H1 (cell line): ENCODE data around the gene SBF2. TPM values are rescaled to one million over a fixed set of nuclear protein-coding genes. Genes with fewer than 3 reads are reported as not detected.

ENCODE experiments used
- CTCF ChIA-PET: fragments of 300-600 bp; sonication (Branson Sonifier 250); formaldehyde crosslinking; loops from one replicate; lab custom pipeline; 2021; ENCODE audit not compliant: partially characterized antibody; lab: Charles Lee
- POLR2A ChIA-PET: fragments of 300-600 bp; sonication (Branson Sonifier 250); formaldehyde crosslinking; loops from one replicate; lab custom pipeline; 2021; ENCODE audit warnings: inconsistent platforms; ENCODE audit not compliant: partially characterized antibody; lab: Charles Lee
- DNase-seq, 2 experiments: peaks; one replicate each; pipeline versions ENCODE4 v3.0.0 to v3.0.0-alpha.2; 2010 to 2022; ENCODE audit warnings: low spot score in 2 of 2, low read depth in 1 of 2, mixed read lengths in 1 of 2
- FAIRE-seq: peaks from 2 replicates; lab custom pipeline; 2011; peaks lifted over from hg19 to GRCh38; lab: Jason Lieb, UNC
- H2AFZ ChIP-seq: 2 replicates; pipeline ENCODE4 v1.8.1; 2012; ENCODE audit warnings: low read length, inconsistent platforms
- H2AK5ac ChIP-seq: 2 replicates; pipeline ENCODE4 v1.6.1; 2013; ENCODE audit warnings: low read depth, low read length
- H2BK120ac ChIP-seq: replicated peaks from 2 replicates; pipeline ENCODE3; 2013; ENCODE audit warnings: low read depth, low read length, inconsistent platforms
- H2BK12ac ChIP-seq: 2 replicates; pipeline ENCODE4 v1.6.1; 2013; ENCODE audit warnings: low read depth, low read length
- H2BK15ac ChIP-seq: 2 replicates; pipeline ENCODE4 v1.6.1; 2013; ENCODE audit warnings: low read length
- H2BK20ac ChIP-seq: 2 replicates; pipeline ENCODE4 v1.6.1; 2013; ENCODE audit warnings: low read length
- H2BK5ac ChIP-seq: 2 replicates; pipeline ENCODE4 v1.6.1; 2013; ENCODE audit warnings: low read depth, low read length
- H3K14ac ChIP-seq: 2 replicates; pipeline ENCODE4 v1.6.1; 2013; ENCODE audit warnings: inconsistent platforms; ENCODE audit not compliant: insufficient read length
- H3K18ac ChIP-seq: 2 replicates; pipeline ENCODE4 v1.6.1; 2013; ENCODE audit warnings: low read length; ENCODE audit errors: extremely low read depth
- H3K23ac ChIP-seq: 2 replicates; pipeline ENCODE4 v1.6.1; 2013; ENCODE audit warnings: inconsistent platforms; ENCODE audit not compliant: insufficient read length
- H3K23me2 ChIP-seq: 2 replicates; pipeline ENCODE4 v1.6.1; 2013; ENCODE audit warnings: low read depth, low read length
- H3K27ac ChIP-seq: 2 replicates; pipeline ENCODE4 v1.6.1; 2011; ENCODE audit warnings: low read depth, low read length, inconsistent platforms
- H3K27me3 ChIP-seq, 4 experiments: replicated peaks in 1 of 4; 1 replicate in 1 of 4; 2 replicates in 3 of 4; pipeline versions ENCODE4 v1.6.1 to v1.8.1; 2011 to 2013; ENCODE audit warnings: low read length in 3 of 4, mild to moderate bottlenecking in 3 of 4, inconsistent platforms in 2 of 4, mixed read lengths in 2 of 4, moderate library complexity in 1 of 4; ENCODE audit not compliant: control insufficient read depth in 3 of 4, insufficient read depth in 3 of 4; ENCODE audit errors: extremely low read depth in 1 of 4
- H3K36me3 ChIP-seq, 4 experiments: 2 replicates each; pipeline versions ENCODE4 v1.6.1 to v1.8.1; 2011 to 2013; ENCODE audit warnings: mild to moderate bottlenecking in 4 of 4, low read length in 3 of 4, moderate library complexity in 2 of 4, control low read depth in 1 of 4, inconsistent platforms in 1 of 4; ENCODE audit not compliant: insufficient read depth in 4 of 4, control insufficient read depth in 2 of 4
- H3K4ac ChIP-seq: replicated peaks from 2 replicates; pipeline ENCODE3; 2013; ENCODE audit warnings: low read length, low read depth, mixed read lengths, inconsistent platforms; ENCODE audit not compliant: insufficient read length
- H3K4me1 ChIP-seq, 4 experiments: replicated peaks in 1 of 4; 1 replicate in 1 of 4; 2 replicates in 3 of 4; pipeline versions ENCODE4 v1.6.1 to v1.8.1; 2011 to 2013; ENCODE audit warnings: low read length in 3 of 4, inconsistent platforms in 2 of 4, mixed read lengths in 1 of 4; ENCODE audit not compliant: insufficient read depth in 4 of 4, control insufficient read depth in 3 of 4
- H3K4me2 ChIP-seq, 2 experiments: 2 replicates each; pipeline versions ENCODE4 v1.6.1 to v1.8.1; 2011 to 2013; ENCODE audit warnings: low read depth in 2 of 2, low read length in 2 of 2, control low read depth in 1 of 2, inconsistent platforms in 1 of 2, mild to moderate bottlenecking in 1 of 2; ENCODE audit not compliant: insufficient read depth in 1 of 2
- H3K4me3 ChIP-seq, 4 experiments: fragments of 200-600, 300-600 bp in 1 of 4; sonication (generic), shearing (Covaris generic), sonication (Bioruptor Twin) in 1 of 4; 2 replicates each; pipeline versions ENCODE4 v1.5.1 to v1.8.1; 2011 to 2016; ENCODE audit warnings: low read length in 4 of 4, low read depth in 3 of 4, control low read depth in 2 of 4, inconsistent platforms in 2 of 4, mild to moderate bottlenecking in 2 of 4, mixed read lengths in 1 of 4, moderate library complexity in 1 of 4; ENCODE audit not compliant: insufficient read depth in 2 of 4; ENCODE audit errors: extremely low read depth in 1 of 4
- H3K56ac ChIP-seq: replicated peaks from 2 replicates; pipeline ENCODE3; 2013; ENCODE audit warnings: low read depth, mild to moderate bottlenecking, mixed read lengths, low read length, inconsistent platforms; ENCODE audit not compliant: insufficient read length
- H3K79me1 ChIP-seq: 2 replicates; pipeline ENCODE4 v1.6.1; 2013; ENCODE audit warnings: low read depth, low read length, control low read depth
- H3K79me2 ChIP-seq, 2 experiments: 2 replicates each; pipeline versions ENCODE4 v1.6.1 to v1.8.1; 2012 to 2013; ENCODE audit warnings: low read length in 2 of 2, mild to moderate bottlenecking in 2 of 2, inconsistent platforms in 1 of 2; ENCODE audit not compliant: insufficient read depth in 2 of 2, control insufficient read depth in 1 of 2
- H3K9ac ChIP-seq, 4 experiments: replicated peaks in 1 of 4; 1 replicate in 1 of 4; 2 replicates in 3 of 4; pipeline versions ENCODE4 v1.6.1 to v1.8.1; 2011 to 2013; ENCODE audit warnings: low read depth in 3 of 4, low read length in 3 of 4, control low read depth in 2 of 4, mild to moderate bottlenecking in 2 of 4, moderate library complexity in 2 of 4, inconsistent platforms in 1 of 4; ENCODE audit errors: extremely low read depth in 1 of 4
- H3K9me3 ChIP-seq, 2 experiments: 2 replicates each; pipeline versions ENCODE4 v1.6.1 to v1.8.1; 2012 to 2013; ENCODE audit warnings: mild to moderate bottlenecking in 2 of 2, moderate library complexity in 2 of 2, control low read depth in 1 of 2, inconsistent platforms in 1 of 2, low read depth in 1 of 2, low read length in 1 of 2, mixed read lengths in 1 of 2; ENCODE audit not compliant: insufficient read depth in 2 of 2
- H4K20me1 ChIP-seq, 2 experiments: replicated peaks in 1 of 2; 2 replicates each; pipeline versions ENCODE3 to v1.8.1; 2011 to 2013; ENCODE audit warnings: inconsistent platforms in 2 of 2, low read length in 2 of 2, mild to moderate bottlenecking in 1 of 2; ENCODE audit not compliant: insufficient read depth in 2 of 2, control insufficient read depth in 1 of 2
- H4K5ac ChIP-seq: 2 replicates; pipeline ENCODE4 v1.6.1; 2013; ENCODE audit warnings: low read length, low read depth, mixed read lengths, inconsistent platforms; ENCODE audit not compliant: insufficient read length
- H4K8ac ChIP-seq: 2 replicates; pipeline ENCODE4 v1.8.0; 2013; ENCODE audit warnings: mild to moderate bottlenecking, moderate library complexity, low read length, inconsistent platforms; ENCODE audit not compliant: insufficient read depth; ENCODE audit errors: extremely low read depth
- H4K91ac ChIP-seq: replicated peaks from 2 replicates; pipeline ENCODE3; 2013; ENCODE audit warnings: low read length, mixed read lengths, inconsistent platforms; ENCODE audit not compliant: insufficient read length
- ATF2 ChIP-seq: IDR thresholded peaks from 2 replicates; pipeline ENCODE4 v1.6.1; 2012; ENCODE audit warnings: low read length, inconsistent platforms
- BRCA1 ChIP-seq: IDR thresholded peaks from 2 replicates; pipeline ENCODE4 v1.6.1; 2012; ENCODE audit warnings: low read depth, low read length, improper control_type of control experiment
- CHD1 ChIP-seq: IDR thresholded peaks from 2 replicates; pipeline ENCODE4 v1.6.1; 2012; ENCODE audit warnings: low read depth, low read length, improper control_type of control experiment
- E2F6 ChIP-seq: IDR thresholded peaks from 2 replicates; pipeline ENCODE4 v1.6.1; 2012; ENCODE audit warnings: inconsistent platforms
- JUND ChIP-seq: IDR thresholded peaks from 2 replicates; pipeline ENCODE4 v1.6.1; 2011; ENCODE audit warnings: mild to moderate bottlenecking, improper control_type of control experiment, low read length
- KDM1A ChIP-seq: fragments of 200-600, 300-600 bp; sonication (generic); IDR thresholded peaks from 2 replicates; pipeline ENCODE4 v1.7.1; 2016; ENCODE audit warnings: mild to moderate bottlenecking, low read length, borderline replicate concordance
- MAFK ChIP-seq: IDR thresholded peaks from 2 replicates; pipeline ENCODE4 v1.6.1; 2012; ENCODE audit warnings: low read depth, mild to moderate bottlenecking, improper control_type of control experiment, low read length
- PHF8 ChIP-seq: fragments of 200-600 bp; sonication (generic); conservative IDR thresholded peaks from 2 replicates; pipeline ENCODE4 v1.7.1; 2012; ENCODE audit warnings: low read depth, mild to moderate bottlenecking, inconsistent platforms, low read length, moderate library complexity
- POU5F1 ChIP-seq: IDR thresholded peaks from 2 replicates; pipeline ENCODE4 v1.6.1; 2011; ENCODE audit warnings: low read depth, mild to moderate bottlenecking, low read length, moderate library complexity
- RFX5 ChIP-seq: IDR thresholded peaks from 2 replicates; pipeline ENCODE4 v1.6.1; 2011; ENCODE audit warnings: low read depth, low read length, improper control_type of control experiment, borderline replicate concordance
- SP1 ChIP-seq: IDR thresholded peaks from 2 replicates; pipeline ENCODE4 v1.6.1; 2011; ENCODE audit warnings: low read depth, low read length
- SP4 ChIP-seq: IDR thresholded peaks from 2 replicates; pipeline ENCODE4 v1.6.1; 2012; ENCODE audit warnings: low read length, inconsistent platforms
- WGBS, 2 experiments: shearing (Covaris generic) in 1 of 2; methylation state at CpG; one replicate each; pipeline versions ENCODE4 v1.1.6 to v1.1.7; 2013 to 2015; ENCODE audit warnings: low lambda C conversion rate in 2 of 2, mixed read lengths in 2 of 2, inconsistent platforms in 1 of 2, low coverage in 1 of 2, missing lambda C conversion rate in 1 of 2; ENCODE audit not compliant: insufficient replicate concordance in 2 of 2, insufficient coverage in 1 of 2, insufficient read length in 1 of 2; ENCODE audit errors: extremely low coverage in 1 of 2, missing lambda C conversion rate in 1 of 2; 5-methylcytosine and 5-hydroxymethylcytosine counted together
- polyA plus RNA-seq, 7 experiments: library from polyadenylated mRNA; depleted of rRNA in 3 of 7; stranded (reverse) in 5 of 7; unstranded in 2 of 7; fragments of >200 nt in 5 of 7; fragments of 200-250 nt in 2 of 7; gene quantifications; 1 replicate in 5 of 7; 2 replicates in 1 of 7; 4 replicates in 1 of 7; pipeline versions ENCODE4 v1.2.1 to v1.2.3, GENCODE V29; 2011 to 2013; ENCODE audit warnings: missing spikeins in 2 of 7, mixed read lengths in 2 of 7
- total RNA-seq: library from RNA; stranded (reverse); fragmentation: NEBNext Ultra II Directional; extraction: Animal tissue kit (Norgen Biotek cat#: 25700); gene quantifications from 2 replicates; pipeline ENCODE4 v1.2.1, GENCODE V29; 2021

The SBF2 gene
- total and polyA plus RNA-seq, 2 of the 8 experiments (the other 6 are each of a cell fraction or from before 2014, with no cell fraction given), result 36.7 to 50.5 TPM

GRCh38 chr11:10117709-10118351 is 176.2 kb downstream of the SBF2 start:
- no peak overlapping the region for H4K91ac ChIP-seq
- H2BK15ac ChIP-seq, result no peak overlapping the region
- no peaks in the 10 kb centered on the region for H3K27me3 ChIP-seq
- H3K23ac ChIP-seq, result no peak overlapping the region
- no peak overlapping the region for H2BK120ac ChIP-seq
- H3K4me3 ChIP-seq, result no peak overlapping the region
- H3K4me2 ChIP-seq, result no peak overlapping the region
- no peak overlapping the region for H2BK20ac ChIP-seq
- H3K79me2 ChIP-seq, result no peaks in the 10 kb centered on the region; a peak in 1 of 4 replicates
- H3K56ac ChIP-seq, result no peak overlapping the region
- H2AFZ ChIP-seq, result no peak overlapping the region
- no peak overlapping the region for H3K4ac ChIP-seq
- H3K79me1 ChIP-seq, result no peaks in the 10 kb centered on the region
- 88% methylated on average over 3 of the region's 3 CpGs; no CpG with 5 or more reads in 1 of the 2 experiments for WGBS, 2 experiments
- no peaks in the 10 kb centered on the region; a peak in 1 of 8 replicates for H3K36me3 ChIP-seq
- H3K4me1 ChIP-seq, result no peaks in the 10 kb centered on the region
- no peaks in the 10 kb centered on the region for H3K23me2 ChIP-seq
- ChIA-PET CTCF (interaction anchor here (0.6 kb wide), 1 partner anchor 247 kb away, joined by 4 read pairs; no protein-coding TSS in a partner anchor), POLR2A (no interaction called here)
- DNase-seq (no peak), FAIRE-seq (peak; percentile 7)
- H2BK12ac ChIP-seq, result no peak overlapping the region
- no peak overlapping the region for H3K9ac ChIP-seq
- no peak overlapping the region for H2AK5ac ChIP-seq
- H3K18ac ChIP-seq, result no peak overlapping the region
- H3K9me3 ChIP-seq, result no peaks in the 10 kb centered on the region
- no peak overlapping the region for H3K27ac ChIP-seq
- H4K20me1 ChIP-seq, result no peaks in the 10 kb centered on the region
- H4K5ac ChIP-seq, result no peak overlapping the region
- H2BK5ac ChIP-seq, result no peak overlapping the region
- no peak overlapping the region for H4K8ac ChIP-seq
- H3K14ac ChIP-seq, result no peak overlapping the region
- TF ChIP-seq POU5F1, result no peak
- no peak for TF ChIP-seq SP1
- TF ChIP-seq BRCA1, result no peak
- no peak for TF ChIP-seq ATF2
- TF ChIP-seq CHD1, result no peak
- no peak for TF ChIP-seq JUND
- no peak for TF ChIP-seq KDM1A
- TF ChIP-seq PHF8, result no peak
- no peak for TF ChIP-seq SP4
- no peak for TF ChIP-seq E2F6
- no peak for TF ChIP-seq MAFK
- no peak for TF ChIP-seq RFX5
